ENCODE results near the gene KICS2. TPM values are rescaled to one million over a fixed set of nuclear protein-coding genes. Genes with fewer than 3 reads are reported as not detected.

KICS2 gene
- total and polyA plus RNA-seq, 2 of the 8 experiments (the other 6 are each of a cell fraction or from before 2014, with no cell fraction given) = 5.6 to 9.5 TPM

- TF ChIP-seq, protein P1, sequence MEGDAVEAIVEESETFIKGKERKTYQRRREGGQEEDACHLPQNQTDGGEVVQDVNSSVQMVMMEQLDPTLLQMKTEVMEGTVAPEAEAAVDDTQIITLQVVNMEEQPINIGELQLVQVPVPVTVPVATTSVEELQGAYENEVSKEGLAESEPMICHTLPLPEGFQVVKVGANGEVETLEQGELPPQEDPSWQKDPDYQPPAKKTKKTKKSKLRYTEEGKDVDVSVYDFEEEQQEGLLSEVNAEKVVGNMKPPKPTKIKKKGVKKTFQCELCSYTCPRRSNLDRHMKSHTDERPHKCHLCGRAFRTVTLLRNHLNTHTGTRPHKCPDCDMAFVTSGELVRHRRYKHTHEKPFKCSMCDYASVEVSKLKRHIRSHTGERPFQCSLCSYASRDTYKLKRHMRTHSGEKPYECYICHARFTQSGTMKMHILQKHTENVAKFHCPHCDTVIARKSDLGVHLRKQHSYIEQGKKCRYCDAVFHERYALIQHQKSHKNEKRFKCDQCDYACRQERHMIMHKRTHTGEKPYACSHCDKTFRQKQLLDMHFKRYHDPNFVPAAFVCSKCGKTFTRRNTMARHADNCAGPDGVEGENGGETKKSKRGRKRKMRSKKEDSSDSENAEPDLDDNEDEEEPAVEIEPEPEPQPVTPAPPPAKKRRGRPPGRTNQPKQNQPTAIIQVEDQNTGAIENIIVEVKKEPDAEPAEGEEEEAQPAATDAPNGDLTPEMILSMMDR (IDR thresholded peaks at IDR 0.05; ENCODE audit: control extremely low read depth in 1 of 3, insufficient read depth in 1 of 3, low read depth in 1 of 3, low read length in 3 of 3) = no peak
- TF ChIP-seq RBBP5 (IDR thresholded peaks at IDR 0.05; ENCODE audit: borderline replicate concordance, low read depth, low read length) = no peak
These were observed 37.9 kb downstream of the KICS2 start (continued) for GRCh38 chr12:64184216-64184615.
